ENCODE measurements around the gene RNF208.
A peak's percentile ranks its signal among the peaks of the same experiment; 100 is the strongest.

Gene RNF208

DNA sequence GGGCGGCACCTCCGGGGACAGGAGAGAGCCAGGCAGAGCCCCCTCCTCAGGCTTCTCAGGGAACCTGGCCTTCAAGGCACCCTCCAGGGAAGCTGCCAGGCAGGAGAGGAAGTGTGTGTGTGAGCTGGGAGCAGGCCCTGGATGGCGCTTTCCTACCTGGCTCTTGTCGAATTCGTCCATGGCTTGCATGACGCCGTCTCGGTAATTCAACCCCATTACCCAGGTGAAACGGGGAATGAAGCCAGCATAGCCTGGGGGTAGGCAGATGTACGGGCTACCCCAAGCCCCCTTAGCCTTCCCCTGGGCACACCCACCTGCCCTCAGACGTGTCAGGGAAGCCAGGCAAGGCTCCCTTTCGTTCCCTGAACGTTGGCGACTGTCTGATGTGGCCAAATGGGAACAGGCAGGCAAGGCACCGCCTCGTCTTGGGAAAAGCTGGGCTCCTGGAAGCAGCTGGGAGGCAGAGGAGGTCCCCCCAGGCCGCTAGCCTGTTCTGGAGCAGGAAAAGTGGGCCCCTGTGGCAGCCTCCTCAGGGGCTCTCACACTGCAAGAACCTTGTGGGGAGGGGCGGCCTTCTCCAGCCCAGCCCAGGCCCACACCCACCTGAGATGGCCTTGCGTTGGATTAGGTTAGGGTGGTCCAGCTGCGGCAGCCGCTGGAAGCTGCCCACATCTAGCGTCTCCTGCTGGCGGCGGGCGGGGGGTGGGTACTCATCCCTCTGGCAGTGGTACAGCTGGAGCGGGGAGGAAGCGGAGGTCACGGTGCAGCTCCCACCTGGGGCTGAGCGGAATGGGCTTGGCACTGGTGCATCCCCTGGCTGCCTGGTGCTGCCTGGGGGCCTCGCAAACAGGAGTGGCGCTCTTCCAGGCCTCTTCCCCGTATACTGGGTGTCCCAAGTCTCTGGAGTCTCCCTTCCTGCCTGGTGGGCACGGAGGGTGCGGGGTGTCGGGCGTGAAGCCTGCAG lies 22.7 kb upstream of the RNF208 start:
- ChIA-PET CTCF (interaction anchor here (0.6 to 3.6 kb wide), 4 partner anchors 8 to 208 kb away, joined by 5 to 29 read pairs (median 11); partner anchors contain the start of gene NELFB), POLR2A (interaction anchor here (0.9 to 11.5 kb wide), 12 partner anchors 8 to 454 kb away, joined by 3 to 336 read pairs (median 7); partner anchors contain the start of genes CYSRT1, MAN1B1, NELFB and RNF208)
- no peak for TF ChIP-seq ZNF174 (tag by site-specific recombination; IDR thresholded peaks at IDR 0.05)
- TF ChIP-seq SP2 (tag by site-specific recombination; IDR thresholded peaks at IDR 0.05): no peak
- peak; percentile 34; the same call in 1 of the 2 replicates for TF ChIP-seq KLF1 (tag by site-specific recombination; IDR thresholded peaks at IDR 0.05)
- TF ChIP-seq ZNF121 (tag by site-specific recombination; IDR thresholded peaks at IDR 0.05): no peak
- no peak for TF ChIP-seq ZNF155 (tag by site-specific recombination; IDR thresholded peaks at IDR 0.05)
- TF ChIP-seq ZNF707 (tag by site-specific recombination; IDR thresholded peaks at IDR 0.05): no peak
- TF ChIP-seq ZNF629 (tag by site-specific recombination; IDR thresholded peaks at IDR 0.05): no peak
- TF ChIP-seq, protein P1, sequence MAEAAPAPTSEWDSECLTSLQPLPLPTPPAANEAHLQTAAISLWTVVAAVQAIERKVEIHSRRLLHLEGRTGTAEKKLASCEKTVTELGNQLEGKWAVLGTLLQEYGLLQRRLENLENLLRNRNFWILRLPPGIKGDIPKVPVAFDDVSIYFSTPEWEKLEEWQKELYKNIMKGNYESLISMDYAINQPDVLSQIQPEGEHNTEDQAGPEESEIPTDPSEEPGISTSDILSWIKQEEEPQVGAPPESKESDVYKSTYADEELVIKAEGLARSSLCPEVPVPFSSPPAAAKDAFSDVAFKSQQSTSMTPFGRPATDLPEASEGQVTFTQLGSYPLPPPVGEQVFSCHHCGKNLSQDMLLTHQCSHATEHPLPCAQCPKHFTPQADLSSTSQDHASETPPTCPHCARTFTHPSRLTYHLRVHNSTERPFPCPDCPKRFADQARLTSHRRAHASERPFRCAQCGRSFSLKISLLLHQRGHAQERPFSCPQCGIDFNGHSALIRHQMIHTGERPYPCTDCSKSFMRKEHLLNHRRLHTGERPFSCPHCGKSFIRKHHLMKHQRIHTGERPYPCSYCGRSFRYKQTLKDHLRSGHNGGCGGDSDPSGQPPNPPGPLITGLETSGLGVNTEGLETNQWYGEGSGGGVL (tag by site-specific recombination; IDR thresholded peaks at IDR 0.05): no peak
- TF ChIP-seq, protein P2, sequence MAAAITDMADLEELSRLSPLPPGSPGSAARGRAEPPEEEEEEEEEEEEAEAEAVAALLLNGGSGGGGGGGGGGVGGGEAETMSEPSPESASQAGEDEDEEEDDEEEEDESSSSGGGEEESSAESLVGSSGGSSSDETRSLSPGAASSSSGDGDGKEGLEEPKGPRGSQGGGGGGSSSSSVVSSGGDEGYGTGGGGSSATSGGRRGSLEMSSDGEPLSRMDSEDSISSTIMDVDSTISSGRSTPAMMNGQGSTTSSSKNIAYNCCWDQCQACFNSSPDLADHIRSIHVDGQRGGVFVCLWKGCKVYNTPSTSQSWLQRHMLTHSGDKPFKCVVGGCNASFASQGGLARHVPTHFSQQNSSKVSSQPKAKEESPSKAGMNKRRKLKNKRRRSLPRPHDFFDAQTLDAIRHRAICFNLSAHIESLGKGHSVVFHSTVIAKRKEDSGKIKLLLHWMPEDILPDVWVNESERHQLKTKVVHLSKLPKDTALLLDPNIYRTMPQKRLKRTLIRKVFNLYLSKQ (tag by site-specific recombination; IDR thresholded peaks at IDR 0.05; ENCODE audit: borderline replicate concordance): no peak
- 0 out of 2 replicates have a peak, but pooled peaks have one; percentile 38 for TF ChIP-seq ZNF600 (tag by site-specific recombination; IDR thresholded peaks at IDR 0.05)
- TF ChIP-seq ZNF184 (tag by site-specific recombination; IDR thresholded peaks at IDR 0.05): no peak
- TF ChIP-seq ZNF157 (tag by site-specific recombination; IDR thresholded peaks at IDR 0.05): no peak
- peak; percentile 39 for TF ChIP-seq ZNF335 (tag by site-specific recombination; conservative IDR thresholded peaks at IDR 0.05)
- TF ChIP-seq ZNF302 (tag by site-specific recombination; IDR thresholded peaks at IDR 0.05; ENCODE audit: low read depth): no peak
- TF ChIP-seq ZIC2 (tag by site-specific recombination; IDR thresholded peaks at IDR 0.05): peak; percentile 1
- peak; percentile 50 for TF ChIP-seq KLF9 (tag by site-specific recombination; IDR thresholded peaks at IDR 0.05; ENCODE audit: low read depth)
- TF ChIP-seq ZNF341 (tag by site-specific recombination; IDR thresholded peaks at IDR 0.05; ENCODE audit: low read depth): 0 out of 2 replicates have a peak, but pooled peaks have one; percentile 10
- no peak for TF ChIP-seq ZNF777 (tag by site-specific recombination; IDR thresholded peaks at IDR 0.05; ENCODE audit: borderline replicate concordance)
- TF ChIP-seq GLIS2 (tag by site-specific recombination; IDR thresholded peaks at IDR 0.05): peak; percentile 32; the same call in 1 of the 2 replicates
- no peak for TF ChIP-seq BCL11A (tag by site-specific recombination; IDR thresholded peaks at IDR 0.05; ENCODE audit: low read depth)
- TF ChIP-seq ZNF843 (tag by site-specific recombination; IDR thresholded peaks at IDR 0.05): no peak
- TF ChIP-seq, protein P3, sequence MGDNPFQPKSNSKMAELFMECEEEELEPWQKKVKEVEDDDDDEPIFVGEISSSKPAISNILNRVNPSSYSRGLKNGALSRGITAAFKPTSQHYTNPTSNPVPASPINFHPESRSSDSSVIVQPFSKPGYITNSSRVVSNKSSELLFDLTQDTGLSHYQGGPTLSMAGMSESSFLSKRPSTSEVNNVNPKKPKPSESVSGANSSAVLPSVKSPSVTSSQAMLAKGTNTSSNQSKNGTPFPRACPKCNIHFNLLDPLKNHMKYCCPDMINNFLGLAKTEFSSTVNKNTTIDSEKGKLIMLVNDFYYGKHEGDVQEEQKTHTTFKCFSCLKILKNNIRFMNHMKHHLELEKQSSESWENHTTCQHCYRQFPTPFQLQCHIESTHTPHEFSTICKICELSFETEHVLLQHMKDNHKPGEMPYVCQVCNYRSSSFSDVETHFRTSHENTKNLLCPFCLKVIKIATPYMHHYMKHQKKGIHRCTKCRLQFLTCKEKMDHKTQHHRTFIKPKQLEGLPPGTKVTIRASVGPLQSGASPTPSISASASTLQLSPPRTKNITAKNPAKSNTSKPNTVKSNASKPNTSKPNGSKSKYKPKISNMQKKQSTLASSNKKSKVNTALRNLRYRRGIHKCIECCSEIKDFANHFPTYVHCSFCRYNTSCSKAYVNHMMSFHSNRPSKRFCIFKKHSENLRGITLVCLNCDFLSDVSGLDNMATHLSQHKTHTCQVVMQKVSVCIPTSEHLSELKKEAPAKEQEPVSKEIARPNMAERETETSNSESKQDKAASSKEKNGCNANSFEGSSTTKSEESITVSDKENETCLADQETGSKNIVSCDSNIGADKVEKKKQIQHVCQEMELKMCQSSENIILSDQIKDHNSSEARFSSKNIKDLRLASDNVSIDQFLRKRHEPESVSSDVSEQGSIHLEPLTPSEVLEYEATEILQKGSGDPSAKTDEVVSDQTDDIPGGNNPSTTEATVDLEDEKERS (tag by site-specific recombination; IDR thresholded peaks at IDR 0.05): no peak
- TF ChIP-seq ZBTB8A (tag by site-specific recombination; IDR thresholded peaks at IDR 0.05): peak; percentile 49; the same call in 1 of the 2 replicates
- Histone ChIP-seq H3K9me3 (ENCODE audit: control insufficient read depth, insufficient read depth, low read depth, low read length) (no peaks in the 10 kb centered on the region), H3K27ac (ENCODE audit: extremely low read depth, low read depth, low read length) (no peak overlapping the region), H3K4me3 (ENCODE audit: low read depth, low read length) (no peak overlapping the region), H3K36me3 (ENCODE audit: control insufficient read depth in 2 of 2, insufficient read depth in 1 of 2, low read length in 2 of 2) (peaks cover 0 to 26% of the 10 kb centered on the region in 2 experiments; a peak in 1 of 3 replicates), H3K4me1 (ENCODE audit: control insufficient read depth, insufficient read depth, low read length) (0 out of 2 replicates have a peak, but pooled peaks cover 3% of the 10 kb centered on the region)

Measured in HEK293 (cell line).